ENCODE measurements around the gene XCL2. TPM values are rescaled to one million over a fixed set of nuclear protein-coding genes. Genes with fewer than 3 reads are reported as not detected.

XCL2 gene
- not detected in 2 replicates for total RNA-seq

GRCh38 chr1:168543840-168544498 lies at the start of gene XCL2:
Gene XCL2, minus strand, starts transcription at chr1:168543997. Its CDS starts 33 bp downstream, at chr1:168543964.

GRCh38 chr1:168576245-168576688 lies 32.5 kb upstream of the XCL2 start, which contains the start of gene XCL1:
Gene XCL1, plus strand, starts transcription at chr1:168576605. Its CDS starts 33 bp downstream, at chr1:168576638.

Other genes with a start within 250 kb of the XCL2 start
- gene XCL1, start 32.6 kb upstream of the XCL2 start, total RNA-seq, result not detected in 2 replicates
- gene DPT, start 185.2 kb upstream of the XCL2 start, total RNA-seq, result not detected in 2 replicates